Stimulated activated CD4-positive, alpha-beta T cell treated with anti-CD3 and anti-CD28 coated beads, Interleukin-1b, Interleukin-23, amount 100 ng/mL, for 4 hours (primary cell): ENCODE results near the gene DNMT3A.

ENCODE experiments used
- DNase-seq, 2 donors: peaks; one replicate each; pipeline ENCODE4 v3.0.0-alpha.2; 2020; ENCODE audit warnings: low read depth in 2 of 2

DNMT3A gene

DNA sequence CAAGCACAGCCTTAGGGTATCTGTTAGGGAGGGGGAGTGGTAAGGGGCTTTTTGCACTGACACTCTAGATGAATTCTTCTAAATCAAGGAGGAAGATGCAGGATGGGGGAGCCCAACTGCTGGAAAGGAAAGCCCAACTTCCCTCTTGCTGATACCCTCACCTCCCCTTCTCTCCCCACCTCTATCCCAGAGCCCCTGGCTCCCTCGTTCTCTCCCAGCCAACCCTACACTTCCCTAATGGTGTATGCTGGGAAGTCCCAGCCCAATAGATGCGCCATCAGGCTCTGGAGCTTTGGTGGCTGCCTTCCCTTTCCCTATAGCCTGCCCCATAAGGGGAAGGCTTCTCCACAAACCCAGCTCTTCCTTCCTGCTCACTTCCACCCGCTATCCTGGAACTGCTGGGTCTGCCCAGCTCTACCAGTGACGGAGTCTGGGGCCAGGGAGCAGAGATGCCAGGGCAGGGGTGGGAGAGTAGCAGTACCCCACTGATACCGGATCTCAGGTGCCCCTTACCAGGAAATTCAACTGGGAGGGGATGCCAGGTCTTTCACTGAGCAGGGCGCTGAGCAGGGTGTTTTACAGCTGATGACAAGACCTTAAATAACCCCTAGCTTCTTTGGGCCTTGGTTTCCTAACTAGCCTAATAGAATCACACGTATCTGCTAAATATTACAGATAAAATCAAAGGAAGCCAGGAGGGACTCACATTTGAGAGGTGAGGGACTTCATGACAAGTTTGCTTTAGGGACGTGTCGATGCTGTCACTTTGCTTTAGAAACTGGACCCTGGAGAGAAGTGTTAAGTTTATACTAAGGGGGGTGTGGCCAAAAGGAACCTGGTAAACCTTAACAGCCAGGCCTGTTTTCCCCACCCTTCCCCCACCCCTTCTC, 82.6 kb downstream of the DNMT3A start:
- no peak for DNase-seq

DNA sequence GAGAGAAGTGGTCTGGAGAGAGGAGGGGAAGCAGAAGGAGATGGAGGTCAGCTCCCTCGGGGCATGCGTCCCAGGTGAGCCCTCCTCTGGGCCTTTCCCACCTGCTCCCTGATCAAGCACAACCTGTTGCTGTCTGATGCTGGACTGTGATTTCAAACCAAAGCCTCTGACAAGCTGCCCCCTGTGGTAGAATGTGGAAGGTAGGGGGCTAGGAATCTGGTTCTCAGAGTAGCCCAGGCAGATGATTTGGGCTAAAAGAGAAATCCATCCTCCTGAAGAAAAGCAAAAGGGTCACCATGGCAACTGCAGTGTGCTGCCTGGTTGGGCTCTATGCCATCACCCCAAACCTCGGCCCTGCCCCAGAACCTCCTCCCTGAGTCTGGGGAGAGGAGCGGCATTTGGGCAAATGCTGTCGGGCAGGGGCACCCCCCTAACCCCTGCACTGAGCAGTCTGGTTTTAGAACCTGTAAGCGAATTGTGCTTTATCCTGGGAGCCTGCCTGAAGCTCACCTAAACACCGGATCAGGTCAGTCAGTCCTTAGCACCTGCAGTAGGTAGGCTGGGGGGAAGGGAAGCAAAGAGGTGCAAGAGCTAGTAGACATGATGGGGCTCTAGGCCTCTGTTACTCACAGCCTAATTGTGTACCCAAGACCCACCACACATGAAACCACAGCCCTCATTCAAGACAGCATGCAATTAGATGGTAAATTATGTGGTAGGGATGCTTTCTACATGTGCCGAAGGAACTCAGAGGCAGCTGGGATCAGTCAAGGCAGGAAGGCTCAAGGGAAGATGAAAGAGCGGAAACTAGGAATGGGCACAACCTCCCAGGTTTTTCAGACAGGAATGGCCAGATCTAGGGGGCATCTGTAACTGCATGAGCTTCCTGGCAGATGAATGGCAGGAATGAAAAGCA, 83.5 kb downstream of the DNMT3A start:
- DNase-seq: no peak

DNA sequence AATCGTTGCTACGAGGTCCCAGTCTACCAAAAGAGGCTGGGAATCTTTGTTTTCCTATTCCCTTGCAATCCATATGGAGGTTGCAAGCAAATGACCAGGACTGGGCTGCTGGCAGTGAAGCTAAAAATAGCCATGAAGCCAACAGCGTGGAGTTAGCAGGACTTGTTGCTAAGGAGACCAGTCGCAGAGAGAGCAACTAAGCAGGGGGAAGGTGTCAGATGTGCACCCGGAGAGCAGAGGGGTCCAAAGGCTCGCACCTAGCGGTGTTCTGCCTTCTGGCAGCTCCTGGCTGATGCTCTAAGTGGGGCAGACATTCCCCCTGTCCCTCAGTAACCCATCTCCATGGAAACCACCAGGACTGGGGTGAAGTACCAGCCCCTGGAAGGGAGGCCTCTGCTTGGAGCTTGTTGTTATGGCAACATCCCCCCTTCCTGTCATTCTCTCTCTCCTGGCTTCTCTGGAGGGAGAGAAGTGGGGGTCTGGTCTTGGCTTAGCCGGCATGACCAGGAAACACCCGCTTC, 84.6 kb downstream of the DNMT3A start:
- DNase-seq: no peak

- no peak for DNase-seq
These were observed 85.2 kb downstream of the DNMT3A start for GRCh38 chr2:25256488-25256875.

GRCh38 chr2:25255745-25256487, 85.8 kb downstream of the DNMT3A start:
- no peak for DNase-seq

- no peak for DNase-seq
These were observed 86.8 kb downstream of the DNMT3A start for GRCh38 chr2:25254961-25255360.

DNA sequence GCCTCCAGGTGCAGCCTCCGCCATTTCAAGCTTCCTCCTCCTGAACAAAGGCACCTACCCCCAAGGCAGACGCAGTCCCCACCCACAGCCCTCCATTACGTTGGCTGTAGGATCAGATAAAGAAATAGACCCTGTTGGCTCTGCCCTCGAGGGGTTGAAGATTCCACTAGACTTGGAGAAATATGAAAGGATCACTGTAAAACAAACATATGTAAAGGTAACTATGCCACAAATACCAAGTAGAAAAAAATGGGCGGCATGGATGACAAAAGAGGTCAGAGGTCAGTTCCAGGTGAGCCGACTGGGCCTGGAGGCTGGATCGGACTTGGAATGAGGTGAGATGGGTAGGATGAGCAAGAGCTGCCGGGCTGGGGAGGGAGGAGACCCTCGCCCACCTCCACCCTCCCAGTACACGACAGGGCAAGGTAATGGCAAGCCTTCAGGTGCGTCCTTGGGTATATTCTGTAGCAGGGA, 88.5 kb downstream of the DNMT3A start:
- DNase-seq: no peak

DNA sequence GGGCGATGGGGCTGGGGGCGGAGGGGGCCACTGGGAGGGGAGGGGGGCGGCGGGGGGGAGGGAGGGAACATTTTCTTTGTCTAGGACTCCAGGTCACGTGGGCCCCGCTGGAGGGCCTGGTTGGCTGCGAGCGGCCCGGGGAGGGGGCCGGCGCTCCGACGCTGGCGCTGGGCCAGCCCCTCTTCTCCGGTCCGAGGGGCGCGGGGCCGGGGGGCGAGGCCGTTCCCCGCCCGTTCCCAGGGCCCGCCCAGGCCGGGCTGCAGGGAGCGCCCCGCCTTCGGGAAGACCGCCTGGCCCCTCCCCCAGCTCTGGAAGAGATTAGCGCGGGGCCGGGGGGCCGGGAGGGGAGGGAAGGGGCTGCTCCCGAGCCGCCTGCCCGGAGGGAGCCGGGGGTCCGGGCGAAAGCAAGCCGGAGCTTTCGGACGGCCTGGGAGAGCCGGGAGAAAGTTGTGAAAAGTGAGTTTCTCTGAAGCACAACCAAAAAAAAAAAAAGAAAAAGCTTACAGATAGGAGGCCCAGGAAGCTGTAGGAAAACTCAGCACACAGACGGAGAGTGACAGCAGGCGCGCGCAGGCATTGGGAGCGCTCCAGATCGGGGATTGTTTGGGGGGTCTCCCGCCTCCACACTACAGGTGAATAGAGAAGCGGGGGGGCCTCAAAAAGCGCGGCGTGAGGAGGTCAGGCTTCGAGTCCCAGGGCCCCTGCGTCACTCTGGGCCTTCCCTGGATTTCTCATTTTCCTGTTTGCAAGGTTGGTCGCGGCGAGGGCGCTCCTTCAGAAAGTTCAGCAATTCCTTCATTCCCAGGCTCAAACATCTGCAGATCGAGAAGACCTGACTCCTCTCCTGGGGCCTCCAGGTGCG, 89.2 kb downstream of the DNMT3A start:
- DNase-seq: peak; percentile 57 to 61

GRCh38 chr2:25251422-25252273, 90.1 kb downstream of the DNMT3A start:
- DNase-seq: peak in 1 of 2 donors; percentile 20

DNA sequence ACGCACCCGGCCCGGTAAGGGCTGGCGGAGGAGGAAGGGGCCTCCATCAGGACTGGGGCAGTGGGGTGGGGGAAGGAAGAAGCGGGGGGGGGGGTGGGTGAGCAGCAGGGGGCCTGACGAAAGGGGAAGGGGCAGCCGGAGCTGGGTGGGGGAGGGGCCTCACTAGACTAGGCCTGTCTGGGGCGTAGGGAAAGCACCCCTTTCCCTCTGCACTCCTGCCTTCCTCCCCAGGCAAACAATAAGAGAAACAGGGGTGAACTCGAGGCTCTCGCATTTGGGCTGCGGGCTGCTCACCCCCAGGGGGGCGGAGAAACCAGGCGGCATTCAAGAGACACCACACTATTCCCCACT, 90.7 kb downstream of the DNMT3A start:
- peak in 1 of 2 donors; percentile 20 for DNase-seq

- DNase-seq: peak; percentile 16 to 31
These were observed 91.2 kb downstream of the DNMT3A start for GRCh38 chr2:25250331-25251070.

DNA sequence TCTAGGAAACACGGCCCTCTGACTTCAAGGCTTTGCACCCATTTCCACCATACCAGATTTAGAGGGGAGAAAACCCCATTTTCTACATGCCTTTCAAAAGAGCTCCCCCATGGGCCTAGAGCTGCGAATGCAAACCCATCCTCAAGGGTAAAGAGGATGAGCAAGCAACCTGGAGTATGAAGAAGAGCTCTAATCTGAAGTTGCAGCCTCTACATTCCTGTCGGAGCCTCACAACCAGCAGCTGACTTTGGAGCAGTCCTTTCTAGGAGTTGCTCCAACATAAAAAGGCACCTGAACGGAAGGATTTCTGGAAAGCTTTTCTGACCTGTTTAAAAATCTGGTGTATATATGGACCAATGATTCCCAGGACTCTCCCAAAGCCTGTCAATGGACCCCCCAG, 91.9 kb downstream of the DNMT3A start:
- DNase-seq: no peak

DNA sequence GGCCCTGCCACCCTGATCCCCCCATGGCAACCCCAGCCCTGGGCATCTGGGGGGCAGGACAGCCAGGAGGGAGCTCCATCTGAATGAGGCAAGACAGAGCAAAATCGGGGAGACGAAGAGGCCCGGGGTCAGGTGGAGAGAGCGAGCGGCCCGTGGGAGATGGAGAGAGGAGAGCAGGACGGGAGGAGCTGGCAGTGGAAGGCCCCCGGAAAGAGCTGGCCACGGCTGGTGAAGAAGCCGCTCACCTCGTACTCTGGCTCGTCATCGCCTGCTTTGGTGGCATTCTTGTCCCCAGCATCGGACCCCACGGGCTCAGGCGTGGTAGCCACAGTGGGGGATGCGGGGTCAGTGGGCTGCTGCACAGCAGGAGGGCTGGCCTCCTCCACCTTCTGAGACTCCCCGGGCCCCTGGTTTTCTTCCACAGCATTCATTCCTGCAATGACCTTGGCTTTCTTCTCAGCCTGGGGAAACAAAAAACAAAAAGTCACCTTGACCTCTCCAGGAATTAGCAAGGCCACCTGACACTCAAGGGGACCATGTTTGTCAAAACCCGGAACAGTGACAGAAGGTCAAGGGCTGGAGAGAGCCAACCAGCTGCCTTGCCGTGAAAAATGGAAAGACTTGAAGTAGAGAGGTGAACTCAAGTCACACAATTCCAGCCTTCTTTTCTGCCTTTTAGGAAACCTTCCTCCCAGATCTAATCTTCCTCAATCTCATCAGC, 93.8 kb downstream of the DNMT3A start:
- DNase-seq: no peak

DNA sequence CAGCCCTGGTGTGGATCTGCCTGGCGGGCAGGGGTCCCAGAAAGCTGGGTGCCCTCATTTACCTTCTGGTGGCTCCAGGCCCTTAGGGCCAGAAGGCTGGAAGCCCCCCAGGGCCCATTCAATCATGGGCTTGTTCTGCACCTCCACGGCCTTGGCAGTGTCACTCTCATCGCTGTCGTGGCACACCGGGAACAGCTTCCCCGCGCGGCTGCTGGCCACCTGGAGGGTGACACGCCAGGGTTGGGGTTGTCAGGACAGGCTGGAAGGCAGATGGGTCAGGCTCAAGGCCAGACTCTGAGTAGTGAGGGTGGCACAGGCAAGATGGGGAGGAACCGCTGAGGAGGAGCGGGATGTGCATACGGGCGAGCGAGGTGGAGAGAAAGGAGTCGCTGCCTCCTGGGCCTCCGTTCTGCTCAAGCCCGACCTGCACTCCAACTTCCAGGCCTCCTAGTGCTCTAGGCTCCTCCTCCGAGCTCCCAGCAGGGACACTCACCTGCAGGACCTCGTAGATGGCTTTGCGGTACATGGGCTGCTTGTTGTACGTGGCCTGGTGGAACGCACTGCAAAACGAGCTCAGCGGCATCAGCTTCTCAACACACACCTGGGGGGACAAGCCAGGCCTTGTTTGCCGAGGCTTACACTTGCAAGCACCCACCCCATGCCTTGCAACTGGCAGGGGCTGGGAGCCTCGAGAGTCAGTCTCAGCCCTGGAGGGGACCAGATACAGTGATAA, 95.0 kb downstream of the DNMT3A start:
- DNase-seq: no peak

GRCh38 chr2:25246001-25246400, 95.7 kb downstream of the DNMT3A start:
- DNase-seq: no peak

GRCh38 chr2:25245141-25245540, 96.6 kb downstream of the DNMT3A start:
- no peak for DNase-seq

- no peak for DNase-seq
These were observed 97.7 kb downstream of the DNMT3A start for GRCh38 chr2:25243995-25244394.

- no peak for DNase-seq
These were observed 100.3 kb downstream of the DNMT3A start for GRCh38 chr2:25241452-25241851.
